Inflammatory macrophage treated with lipopolysaccharide for 1 hour (primary cell): ENCODE results near the gene EFCAB6.

Experiments
- DNase-seq, 2 donors: peaks; one replicate each; pipeline ENCODE4 v3.0.0-alpha.2; 2020 to 2022

The EFCAB6 gene

DNA sequence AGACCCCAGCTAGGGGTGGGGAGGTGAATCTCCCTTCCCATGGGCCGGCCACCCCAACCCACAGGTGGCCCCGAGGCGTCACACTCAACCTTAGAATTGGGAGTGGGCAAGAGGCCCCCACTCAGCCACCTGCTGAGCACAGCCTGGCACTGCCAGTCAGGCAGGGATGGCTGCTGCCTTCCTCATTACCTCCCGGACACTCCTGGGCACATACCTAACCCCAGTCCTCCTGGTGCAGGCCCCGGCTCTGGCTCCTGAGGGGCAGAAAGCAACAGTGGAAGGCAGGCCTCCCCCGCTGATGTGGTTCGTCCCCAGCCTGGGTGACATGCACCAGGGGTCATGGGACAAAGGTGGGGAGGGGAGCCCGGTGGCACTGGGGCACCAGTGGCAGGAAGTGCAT, 296.7 kb downstream of the EFCAB6 start:
- DNase-seq: no peak

GRCh38 chr22:43514476-43515157, 297.5 kb downstream of the EFCAB6 start:
- no peak for DNase-seq

- no peak for DNase-seq
Observed at GRCh38 chr22:43512279-43512678, 299.8 kb downstream of the EFCAB6 start.

DNA sequence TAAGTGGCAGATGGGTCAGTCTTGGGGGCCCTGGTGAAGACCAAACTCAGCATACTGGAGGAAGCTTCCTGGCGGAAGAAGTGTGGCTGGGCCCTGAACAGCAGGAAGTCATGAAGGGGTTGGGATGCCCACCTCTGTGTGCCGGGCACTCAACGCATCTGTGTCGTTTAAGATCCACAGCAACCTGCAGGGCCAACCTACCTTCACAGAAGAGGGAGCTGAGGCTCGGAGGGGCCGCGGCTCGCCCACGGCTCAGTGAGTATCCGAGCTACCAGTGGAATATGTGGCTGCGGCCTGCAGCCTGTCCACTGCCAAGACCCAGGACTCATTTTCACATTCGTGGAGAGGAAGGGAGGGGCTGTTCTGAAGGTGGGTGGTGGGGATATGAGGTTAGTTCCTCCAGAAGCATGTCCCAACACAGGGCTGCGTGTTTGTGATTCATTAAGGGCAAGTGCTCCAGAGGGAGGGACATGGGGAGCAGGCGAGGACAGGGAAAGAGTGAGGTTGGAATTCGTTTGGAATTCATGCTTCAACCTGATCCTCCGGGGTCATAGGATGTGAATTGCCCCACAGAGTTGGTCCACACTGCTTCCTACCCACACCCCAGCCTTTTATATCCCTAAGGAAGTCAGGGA, 300.7 kb downstream of the EFCAB6 start:
- DNase-seq: no peak

GRCh38 chr22:43510281-43511070, 301.6 kb downstream of the EFCAB6 start:
- DNase-seq: no peak

DNA sequence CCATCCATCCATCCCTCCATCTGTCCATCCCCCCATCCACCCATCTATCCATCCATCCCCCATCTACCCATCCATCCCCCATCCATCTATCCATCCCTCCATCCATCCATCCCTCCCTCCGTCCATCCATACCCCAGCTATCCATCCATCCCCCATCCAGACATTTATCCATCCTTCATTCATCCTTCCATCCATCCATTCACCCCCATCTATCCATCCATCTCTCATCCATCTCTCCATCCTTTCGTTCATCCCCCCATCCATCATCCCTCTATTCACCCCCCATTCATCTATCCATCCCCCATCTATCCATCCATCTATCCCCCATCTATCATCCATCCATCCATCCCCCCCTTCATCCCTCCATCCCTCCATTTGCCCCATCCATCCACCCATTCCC, 302.8 kb downstream of the EFCAB6 start:
- DNase-seq: no peak

GRCh38 chr22:43508489-43508888, 303.6 kb downstream of the EFCAB6 start:
- DNase-seq: no peak

GRCh38 chr22:43507235-43507634, 304.9 kb downstream of the EFCAB6 start:
- no peak for DNase-seq

DNA sequence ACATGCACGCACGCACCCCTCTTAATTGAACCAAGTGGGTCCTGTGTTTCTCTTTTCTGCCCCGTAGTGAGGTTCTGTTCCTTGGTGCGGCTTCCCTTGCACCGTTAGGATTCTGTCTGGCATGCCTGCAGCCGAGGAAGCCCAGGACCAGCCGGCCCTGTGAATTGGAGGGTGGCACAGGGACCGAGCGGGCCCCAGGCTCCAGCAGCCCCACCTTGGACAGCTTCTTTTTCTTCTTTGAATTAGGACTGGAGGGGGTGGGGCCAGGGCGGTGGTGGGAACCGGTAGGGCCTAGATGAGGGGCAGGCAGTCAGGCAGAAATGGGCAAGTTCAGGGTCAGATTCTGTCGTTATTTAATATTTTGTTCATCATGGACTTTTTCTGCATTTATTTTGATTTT, 305.6 kb downstream of the EFCAB6 start:
- no peak for DNase-seq

- DNase-seq: no peak
Observed at GRCh38 chr22:43505896-43506295, 306.2 kb downstream of the EFCAB6 start.

- no peak for DNase-seq
Observed at GRCh38 chr22:43505423-43505822, 306.7 kb downstream of the EFCAB6 start.

- no peak for DNase-seq
Observed at GRCh38 chr22:43504666-43505261, 307.3 kb downstream of the EFCAB6 start.

DNA sequence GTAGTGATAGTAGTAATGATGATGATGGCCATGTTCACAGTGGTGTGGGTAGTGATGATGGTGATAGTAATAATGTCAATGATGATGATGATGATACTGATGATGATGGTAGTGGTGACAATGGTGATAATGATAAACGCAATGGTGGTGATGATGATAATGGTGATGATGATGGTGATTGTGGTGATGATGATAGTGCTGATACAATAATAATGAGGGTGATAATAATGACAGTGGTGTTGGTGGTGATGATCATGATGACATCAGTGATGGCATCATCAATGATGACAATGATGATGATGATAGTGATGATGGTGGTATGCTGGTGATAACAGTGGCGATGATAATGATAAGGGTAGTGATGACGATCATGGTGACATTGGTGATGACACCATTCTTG, 308.0 kb downstream of the EFCAB6 start:
- no peak for DNase-seq

DNA sequence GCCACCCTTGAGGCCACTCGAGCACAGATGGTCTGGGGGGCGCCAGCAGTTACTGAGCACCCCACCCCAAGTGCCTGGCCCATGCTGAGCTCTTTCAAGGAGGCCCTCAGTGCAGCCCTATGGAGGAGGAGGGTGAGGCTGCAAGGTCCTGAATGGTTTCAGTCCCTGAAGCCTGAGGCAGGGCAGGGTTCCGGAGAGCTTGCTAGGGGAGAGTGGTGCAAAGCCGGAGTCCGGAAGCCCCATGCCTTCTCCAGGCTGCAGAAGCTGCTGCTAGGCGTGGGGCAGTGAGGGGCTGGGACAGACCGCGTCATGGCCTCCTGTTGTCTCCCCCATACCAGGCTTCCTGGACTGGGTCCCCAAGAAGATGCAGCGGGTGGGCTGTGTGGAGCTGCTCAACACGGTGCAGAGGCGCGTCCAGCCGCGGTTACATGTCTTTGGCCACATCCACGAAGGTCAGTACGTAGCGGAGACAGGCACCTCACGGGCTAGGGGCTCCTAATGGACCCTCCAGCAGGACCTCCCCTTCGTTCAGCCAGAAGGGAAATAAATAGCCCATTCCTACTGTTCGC, 309.7 kb downstream of the EFCAB6 start:
- no peak for DNase-seq

DNA sequence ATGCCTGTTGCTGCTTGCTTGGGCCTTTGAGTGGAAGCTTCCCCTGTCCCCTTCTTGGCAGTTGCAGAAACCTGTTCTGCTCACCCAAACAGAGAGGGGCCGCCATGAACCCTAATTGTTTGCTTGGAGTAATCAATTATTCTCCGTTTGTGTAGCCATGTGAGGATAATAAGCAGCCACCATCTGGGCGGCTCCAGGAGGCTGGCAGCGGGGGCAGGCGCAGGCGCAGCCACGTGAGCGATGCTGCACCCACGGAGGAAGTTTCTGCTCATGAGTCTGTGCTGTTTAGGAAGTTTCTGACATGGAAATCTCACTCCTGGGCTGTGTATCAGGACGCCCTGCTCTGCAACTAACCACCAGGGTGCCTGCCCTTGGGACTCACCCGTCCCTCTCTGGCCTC, 310.2 kb downstream of the EFCAB6 start:
- DNase-seq: no peak

DNA sequence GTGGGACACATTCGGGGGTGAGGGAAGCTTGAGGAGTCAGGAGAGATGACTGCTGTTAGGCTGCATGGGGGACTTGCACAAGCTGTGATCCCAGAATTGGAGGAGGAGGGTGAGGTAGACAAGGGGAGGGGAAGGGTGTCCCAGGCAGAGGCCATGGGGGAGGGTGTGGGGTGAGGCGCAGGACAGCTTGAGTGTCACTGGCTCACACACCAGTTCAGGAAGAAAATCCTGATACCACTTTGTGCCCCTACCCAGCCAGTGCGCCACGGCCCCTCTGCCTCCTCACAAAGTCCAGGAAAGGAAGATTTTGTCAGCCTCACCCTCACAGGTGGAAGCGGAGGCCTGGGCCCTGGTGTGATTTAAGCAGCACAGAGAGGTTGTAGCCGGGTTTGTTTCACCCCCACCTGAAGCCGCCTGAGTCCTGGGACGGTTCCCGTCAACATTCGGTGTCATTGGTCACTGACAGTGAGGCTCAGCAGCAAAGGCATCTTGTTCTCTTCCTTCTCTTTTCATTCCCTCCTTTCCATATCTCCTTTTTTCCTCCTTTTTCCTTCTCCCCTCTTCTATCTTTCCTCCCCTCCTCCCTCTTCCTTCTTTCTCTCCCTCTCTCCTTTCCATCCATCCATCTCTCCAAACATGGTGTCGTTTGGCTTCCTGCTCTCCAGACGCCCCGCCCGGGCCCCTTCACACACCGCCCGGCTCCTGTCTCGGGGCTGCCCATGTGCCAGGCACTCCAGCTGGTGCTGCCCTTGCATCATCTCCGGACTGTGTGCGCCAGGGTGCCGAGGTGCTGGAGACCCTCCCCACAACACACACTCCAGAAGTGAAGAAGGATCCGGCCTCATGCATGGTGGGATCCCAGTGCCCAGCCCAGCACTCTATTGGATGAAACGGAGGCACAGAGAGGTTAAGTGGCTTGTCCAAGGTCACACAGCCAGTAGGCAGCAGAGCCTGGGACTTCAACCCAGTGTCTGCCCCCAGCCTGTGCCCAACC, 311.0 kb downstream of the EFCAB6 start:
- DNase-seq: no peak

- no peak for DNase-seq
Observed at GRCh38 chr22:43498856-43499253, 313.2 kb downstream of the EFCAB6 start.

DNA sequence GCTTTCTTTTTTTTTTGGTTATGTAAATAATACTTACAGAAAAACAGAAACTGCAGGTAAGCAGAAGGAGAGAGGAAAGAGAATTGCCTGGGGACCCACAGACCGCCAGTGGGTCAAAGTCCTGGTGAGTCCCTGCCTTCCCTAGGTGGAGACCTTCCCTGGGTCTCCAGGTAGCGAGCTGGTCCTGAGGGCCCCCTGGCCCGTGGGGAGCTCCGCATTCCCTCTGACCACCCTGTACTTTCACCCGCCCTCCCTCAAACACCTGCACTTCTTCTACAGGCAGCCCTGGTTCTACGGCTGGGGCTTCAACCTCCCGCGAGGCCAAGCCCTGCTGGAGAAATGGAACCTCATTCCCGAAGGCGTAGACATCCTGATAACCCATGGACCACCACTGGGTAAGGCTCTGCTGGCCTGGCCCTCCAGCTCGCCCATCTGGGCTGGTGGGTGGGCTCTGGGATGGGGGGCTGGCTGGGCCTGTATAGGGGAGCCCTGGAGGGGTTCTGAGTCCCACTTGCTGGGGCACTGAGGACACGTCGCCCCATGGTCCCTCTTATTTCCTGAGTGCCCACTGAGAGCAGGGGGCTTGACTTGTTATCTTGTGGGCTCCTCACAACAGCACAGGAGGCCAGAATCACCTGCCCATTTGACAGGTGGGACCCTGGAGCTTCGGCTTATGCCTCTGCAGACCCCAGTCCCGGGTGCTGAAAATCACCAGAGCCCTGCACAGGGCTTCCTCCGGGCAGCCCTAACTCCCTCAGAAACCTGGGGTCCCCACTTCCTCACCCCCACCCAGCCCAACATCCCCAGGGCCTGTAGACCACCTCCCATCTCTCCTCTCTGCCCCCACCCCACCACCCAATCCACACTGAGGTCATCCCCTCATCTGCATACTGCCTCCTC, 313.9 kb downstream of the EFCAB6 start:
- DNase-seq: no peak

DNA sequence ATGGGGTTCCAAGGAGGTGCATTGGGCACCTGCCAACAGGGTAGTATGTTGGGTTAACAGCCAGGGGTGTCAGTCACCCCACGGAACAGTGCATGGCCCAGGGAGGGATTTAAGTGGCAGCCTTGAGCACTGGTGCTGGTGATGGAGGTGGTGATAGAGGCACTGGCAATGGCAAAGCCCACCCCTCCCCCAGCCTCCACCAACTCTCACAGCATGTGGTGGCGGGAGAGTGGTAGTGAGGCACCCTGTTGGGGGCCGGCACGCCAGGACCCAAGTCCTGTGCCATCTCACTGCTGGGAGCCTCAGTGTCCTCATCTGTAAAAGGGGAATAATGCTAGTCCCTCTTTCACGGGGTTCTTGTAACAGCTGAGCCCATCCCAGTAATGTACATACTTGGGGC, 318.8 kb downstream of the EFCAB6 start:
- DNase-seq: no peak

GRCh38 chr22:43491737-43492136, 320.4 kb downstream of the EFCAB6 start:
- no peak for DNase-seq

GRCh38 chr22:43491177-43491576, 320.9 kb downstream of the EFCAB6 start:
- no peak for DNase-seq
